NCI-H748 (cell line): ENCODE data around the gene AGRN.
"Not testable (repeated sequence)": the region's sequence is repeated elsewhere in the genome, so short reads cannot be mapped to it uniquely, and the experiment has no call there.

Source experiments
- DNase-seq: peaks from one replicate; lab custom pipeline; 2025; ENCODE audit not compliant: unreplicated experiment; lab: John Stamatoyannopoulos, UW

The AGRN gene

DNA sequence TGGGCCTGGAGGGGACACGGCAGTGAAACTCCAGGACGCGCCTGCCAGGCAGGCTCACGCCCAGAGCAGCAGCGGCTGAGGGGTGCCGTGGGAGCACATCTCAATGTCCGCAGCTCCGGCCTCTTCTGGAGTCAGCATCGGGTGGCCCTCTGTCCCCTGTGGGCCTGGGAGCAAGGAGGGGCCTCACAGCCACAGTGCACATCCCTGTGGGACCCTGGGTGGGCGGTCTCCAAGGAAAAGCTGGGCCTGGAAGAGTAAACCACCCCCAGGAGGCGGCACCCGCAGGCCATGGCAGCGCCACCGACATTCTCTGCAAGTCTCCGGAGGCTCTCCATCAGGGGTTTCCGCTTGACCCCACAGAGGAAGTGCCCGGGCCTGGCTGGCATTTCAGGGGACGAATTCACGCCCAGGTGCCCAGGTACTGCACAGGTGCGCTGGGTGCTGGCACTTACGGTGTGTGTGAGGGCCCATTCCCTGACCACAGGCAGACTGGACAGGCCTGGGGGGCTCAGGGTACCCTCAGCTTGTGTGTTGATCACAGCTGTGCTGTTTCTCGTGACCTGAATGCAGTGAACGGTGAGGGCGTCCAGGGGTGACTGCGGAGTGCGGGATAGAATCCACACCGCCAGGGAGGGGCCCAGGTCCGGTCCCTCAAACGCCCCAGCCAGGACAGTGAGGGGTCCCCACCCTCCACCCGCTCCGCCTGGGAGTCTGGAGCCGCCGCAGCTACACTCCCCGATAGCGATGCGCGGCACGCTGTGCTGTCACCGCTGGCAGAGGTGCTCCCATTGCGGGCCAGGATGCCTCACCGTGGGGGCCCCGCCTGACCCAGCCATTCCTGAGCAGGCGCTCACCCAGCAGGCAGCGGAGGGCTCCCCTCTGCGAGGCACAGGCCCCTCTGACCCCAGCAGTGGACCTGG, 70.8 kb downstream of the AGRN start:
- DNase-seq = no peak

DNA sequence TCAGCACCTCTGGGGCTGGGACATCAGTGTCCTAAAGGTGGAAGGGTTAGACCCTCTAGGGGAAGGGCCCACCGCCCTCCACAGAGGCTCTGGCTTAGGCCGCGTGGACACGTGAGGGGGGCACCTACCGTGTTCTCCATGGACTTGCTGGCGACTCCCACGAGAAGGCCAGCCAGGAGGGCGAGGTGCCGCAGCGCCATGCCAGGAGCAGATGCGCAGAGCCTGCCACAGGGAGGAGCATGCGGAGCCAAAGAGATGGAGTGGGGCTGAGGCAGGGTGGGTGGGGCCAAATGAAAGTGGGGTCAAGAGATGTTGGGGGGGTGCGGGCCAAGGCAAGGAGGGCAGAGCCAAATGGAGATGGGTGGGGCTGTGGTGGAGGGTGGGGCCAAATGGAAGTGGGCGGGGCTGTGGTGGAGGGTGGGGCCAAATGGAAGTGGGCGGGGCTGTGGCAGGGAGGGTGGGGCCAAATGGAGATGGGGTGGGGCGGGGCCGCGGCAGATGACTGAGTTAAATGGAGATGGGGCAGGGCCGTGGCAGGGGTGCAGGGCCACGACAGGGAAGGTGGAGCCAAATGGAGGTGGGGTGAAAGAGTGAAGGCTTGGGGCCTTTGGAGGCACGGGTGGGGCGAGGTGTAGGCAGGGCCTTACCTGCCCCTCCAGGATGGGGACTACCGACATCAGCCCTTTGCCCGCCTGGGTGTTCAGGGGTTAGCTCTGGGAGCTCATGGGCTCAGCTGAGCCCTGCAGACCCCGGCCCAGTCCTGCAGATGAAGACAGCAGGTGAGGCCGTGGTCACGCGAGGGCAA, 71.6 kb downstream of the AGRN start:
- DNase-seq = no peak

DNA sequence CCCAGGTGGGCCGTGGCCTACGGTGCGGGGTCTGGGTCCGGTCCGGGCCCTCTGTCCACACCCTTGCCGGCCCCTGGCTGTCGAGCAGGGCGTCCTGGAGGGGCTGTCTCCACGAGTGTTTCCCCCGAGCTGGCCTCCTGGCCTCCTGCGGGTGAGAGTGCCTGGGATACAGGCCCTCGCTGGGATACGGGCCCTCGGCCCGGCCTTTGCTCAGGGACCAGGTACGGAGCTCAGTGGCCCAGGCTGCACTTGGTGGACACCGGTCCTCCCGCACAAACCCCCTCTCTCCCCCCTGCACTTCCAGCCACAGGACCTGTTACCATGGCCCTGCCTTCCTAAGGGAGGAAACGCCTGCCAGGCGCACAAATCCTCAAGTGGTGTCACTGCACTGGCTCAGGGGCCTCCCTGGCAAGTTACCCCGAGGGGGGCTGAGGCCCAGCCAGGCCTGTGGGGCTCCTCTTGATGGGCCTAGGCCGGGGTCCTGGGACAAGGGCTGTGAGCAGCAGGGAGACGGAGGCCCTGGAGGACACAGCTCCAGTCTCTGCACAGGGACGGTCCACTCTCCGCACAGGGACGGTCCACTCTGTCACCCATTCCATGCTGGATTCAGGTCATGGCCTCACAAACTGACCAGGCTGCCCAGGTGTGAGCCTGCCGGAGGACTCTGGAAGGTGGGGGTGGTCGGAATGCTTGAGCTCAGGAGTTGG, 72.4 kb downstream of the AGRN start:
- no peak for DNase-seq

DNA sequence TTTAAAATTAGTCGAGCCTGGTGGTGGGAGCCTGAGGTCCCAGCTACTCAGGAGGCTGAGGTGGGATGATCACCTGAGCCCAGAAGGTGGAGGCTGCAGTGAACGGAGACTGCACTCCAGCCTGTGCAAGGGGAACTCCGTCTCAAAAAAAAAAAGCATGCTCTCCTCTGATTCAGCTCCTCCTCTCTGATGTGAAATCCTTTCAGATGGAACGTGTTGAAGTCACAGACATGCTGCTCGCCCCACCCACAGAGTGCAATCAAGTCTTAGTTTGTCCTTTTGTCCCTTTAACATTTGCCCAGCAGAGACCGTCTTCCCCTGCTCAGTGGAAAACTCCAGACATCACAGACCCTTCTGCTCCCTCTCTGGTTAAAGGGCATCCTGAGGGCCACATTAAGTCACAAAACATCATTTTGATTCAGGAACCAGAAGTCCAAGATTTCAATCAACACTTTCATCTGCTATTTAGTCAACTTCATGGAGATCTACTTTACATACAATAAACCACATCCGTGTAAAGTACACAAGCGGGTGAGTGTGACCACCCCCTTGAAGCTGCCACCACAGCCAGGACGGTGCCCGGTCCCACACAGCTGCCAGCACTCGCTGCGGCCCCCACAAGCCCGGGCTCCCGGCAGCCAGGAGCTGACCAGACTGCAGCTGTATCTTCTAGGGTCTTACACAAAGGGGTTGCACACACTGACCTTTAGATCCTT, 73.1 kb downstream of the AGRN start:
- no peak for DNase-seq

DNA sequence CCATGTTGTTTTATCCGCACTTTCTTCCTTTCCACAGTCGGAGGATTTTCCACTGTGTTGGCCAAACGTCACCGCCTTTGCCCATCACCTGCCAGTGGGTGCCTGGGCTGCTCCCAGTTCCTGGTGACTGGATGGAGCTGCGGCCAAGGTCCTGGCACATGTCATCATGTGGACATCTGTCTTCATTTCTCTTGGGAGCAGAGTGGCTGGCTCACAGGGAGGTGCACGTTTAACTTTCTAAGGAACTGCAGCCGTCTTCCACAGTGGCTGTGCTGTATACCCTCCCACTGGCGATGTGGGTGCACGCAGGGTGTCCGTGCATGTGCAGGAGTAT, 73.7 kb downstream of the AGRN start:
- no peak for DNase-seq

DNA sequence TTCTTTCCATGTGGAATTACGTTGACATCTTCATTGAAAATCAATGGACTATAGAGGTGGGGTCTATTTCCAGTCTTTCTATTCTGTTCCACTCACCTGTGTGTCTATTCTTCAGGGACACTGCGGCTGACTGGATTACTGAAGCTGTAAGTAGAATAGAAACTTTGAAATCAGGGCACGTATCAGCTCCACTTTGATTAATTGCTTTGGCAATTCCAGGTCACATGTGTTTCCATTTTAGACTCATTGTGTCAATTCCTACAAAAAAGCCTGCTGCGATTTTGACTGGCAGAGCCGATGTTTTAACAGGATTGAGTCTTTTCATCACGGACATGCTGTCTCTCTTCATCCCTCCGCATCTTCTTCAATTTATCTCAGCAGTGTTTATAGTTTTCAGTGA, 75.1 kb downstream of the AGRN start:
- no peak for DNase-seq

DNA sequence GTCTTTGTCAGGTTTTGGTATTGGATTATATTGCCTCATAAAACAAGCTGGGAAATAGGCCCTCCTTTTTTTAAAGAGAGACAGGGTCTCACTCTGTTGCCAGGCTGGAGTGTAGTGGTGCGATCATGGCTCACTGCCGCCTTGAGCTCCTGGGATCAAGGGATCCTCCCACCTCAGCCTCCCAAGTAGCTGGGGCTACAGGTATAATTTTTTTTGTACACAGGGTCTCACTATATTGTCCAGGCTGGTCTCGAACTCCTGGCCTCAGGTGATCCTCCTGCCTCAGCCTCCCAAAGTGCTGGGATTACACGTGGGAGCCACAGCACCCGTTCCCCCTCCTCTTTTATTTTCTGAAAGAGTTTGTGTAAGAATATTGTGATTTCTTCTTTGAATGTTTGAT, 76.2 kb downstream of the AGRN start:
- DNase-seq = not testable (repeated sequence)

DNA sequence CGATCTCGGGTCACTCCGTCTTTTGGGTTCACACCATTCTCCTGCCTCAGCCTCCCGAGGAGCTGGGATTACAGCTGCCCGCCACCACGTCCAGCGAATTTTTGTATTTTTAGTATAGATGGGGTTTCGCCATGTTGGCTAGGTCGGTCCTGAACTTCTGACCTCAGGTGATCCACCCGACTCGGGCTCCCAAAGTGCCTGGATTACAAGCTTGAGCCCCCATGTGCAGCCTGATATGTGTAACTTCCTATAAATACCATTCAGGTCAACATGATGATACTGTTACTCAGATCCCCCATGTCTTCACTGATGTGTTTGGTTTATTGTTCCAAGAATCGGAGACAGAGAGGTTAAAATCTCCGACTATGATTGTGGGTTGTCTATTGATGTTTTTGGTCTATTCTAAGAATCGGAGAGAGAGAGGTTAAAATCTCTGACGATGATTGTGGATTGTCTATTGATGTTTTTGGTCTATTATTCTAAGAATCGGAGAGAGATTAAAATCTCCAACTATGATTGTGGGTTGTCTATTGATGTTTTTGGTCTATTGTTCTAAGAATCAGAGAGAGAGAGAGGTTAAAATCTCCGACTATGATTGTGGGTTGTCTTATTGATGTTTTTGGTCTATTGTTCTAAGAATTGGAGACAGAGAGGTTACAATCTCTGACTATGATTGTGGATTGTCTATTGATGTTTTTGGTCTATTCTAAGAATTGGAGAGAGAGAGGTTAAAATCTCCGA, 78.9 kb downstream of the AGRN start:
- no peak for DNase-seq

DNA sequence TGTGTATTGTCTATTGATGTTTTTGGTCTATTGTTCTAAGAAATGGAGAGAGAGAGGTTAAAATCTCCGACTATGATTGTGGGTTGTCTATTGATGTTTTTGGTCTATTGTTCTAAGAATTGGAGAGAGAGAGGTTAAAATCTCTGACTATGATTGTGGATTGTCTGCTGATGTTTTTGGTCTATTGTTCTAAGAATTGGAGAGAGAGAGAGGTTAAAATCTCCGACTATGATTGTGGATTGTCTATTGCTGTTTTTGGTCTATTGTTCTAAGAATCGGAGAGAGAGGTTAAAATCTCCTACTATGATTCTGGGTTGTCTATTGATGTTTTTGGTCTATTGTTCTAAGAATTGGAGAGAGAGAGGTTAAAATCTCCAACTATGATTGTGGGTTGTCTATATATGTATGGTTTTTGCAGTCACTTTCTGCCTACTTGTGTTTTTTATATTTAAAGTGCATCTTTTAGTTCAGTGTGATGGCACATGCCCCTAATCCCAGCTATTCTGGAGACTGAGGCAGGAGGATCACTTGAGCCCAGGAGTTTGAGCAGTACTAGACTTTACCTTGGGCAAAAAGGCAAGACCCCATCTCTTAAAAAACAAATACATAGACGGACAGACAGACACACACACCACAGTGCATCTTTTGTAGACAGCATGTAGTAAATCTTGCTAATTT, 79.7 kb downstream of the AGRN start:
- no peak for DNase-seq

DNA sequence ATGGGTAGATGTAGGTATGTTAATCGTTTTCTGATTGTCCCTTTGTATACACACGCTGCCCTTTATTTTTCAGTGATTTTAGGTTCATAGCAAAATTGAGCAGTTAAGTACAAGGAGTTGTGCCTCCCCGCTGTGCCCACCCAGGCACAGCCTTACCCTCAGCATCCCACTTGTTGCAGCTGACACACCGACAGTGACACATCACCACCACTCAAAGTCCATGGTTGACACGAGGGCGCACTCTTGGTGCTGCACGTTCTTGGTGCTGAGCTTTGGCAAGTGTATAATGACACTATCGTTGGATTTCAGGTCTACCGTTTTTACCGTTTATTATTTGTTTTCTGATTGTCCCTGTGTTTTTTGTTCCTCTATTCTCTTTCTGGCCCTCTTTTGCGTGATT, 80.4 kb downstream of the AGRN start:
- DNase-seq = no peak

DNA sequence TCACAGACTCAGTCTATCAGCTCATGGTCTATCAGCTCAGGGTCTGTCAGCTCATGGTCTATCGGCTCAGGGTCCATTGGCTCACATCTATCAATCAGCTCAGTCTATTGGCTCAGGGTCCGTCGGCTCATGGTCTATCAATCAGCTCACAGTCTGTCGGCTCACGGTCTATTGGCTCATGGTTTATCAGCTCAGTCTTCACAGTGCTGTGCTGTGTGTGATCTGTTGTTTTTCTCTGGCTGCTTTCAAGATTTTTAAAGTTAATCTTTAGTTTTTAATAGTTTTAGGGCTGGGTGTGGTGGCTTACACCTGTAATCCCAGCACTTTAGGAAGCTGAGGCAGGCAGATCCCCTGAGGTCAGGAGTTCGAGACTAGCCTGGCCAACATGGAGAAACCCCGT, 81.6 kb downstream of the AGRN start:
- no peak for DNase-seq

DNA sequence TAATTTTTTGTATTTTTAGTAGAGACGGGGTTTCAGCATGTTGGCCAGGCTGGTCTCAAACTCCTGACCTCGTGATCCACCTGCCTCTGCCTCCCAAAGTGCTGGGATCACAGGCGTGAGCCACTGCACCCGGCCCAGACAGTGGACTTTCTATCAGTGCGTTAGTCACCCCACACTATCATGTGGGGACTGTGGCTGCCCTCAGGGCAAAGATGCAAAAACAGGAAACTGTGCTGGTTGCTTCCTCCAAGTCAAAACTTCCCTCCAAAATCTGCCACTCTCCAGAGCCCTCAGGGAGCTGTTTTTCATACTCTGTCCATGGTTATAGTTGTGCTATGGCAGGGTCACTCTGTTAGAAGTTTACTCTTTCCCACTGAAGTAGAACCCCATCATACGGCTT, 84.2 kb downstream of the AGRN start:
- DNase-seq = not testable (repeated sequence)
